Vagina (tissue), 2 donors: ENCODE data around the gene OGFRL1.

Source experiments
- CTCF ChIP-seq, 3 experiments: fragments of 450-650 bp in 2 of 3; fragments of 200-600 bp in 1 of 3; sonication (generic) in 1 of 3; IDR thresholded peaks; one replicate each; pipeline ENCODE4 v1.5.1; 2017 to 2019; ENCODE audit warnings: antibody characterized with exemption in 3 of 3, mild to moderate bottlenecking in 2 of 3, moderate library complexity in 2 of 3
- POLR2A ChIP-seq, 2 donors: fragments of 450-650 bp; IDR thresholded peaks; one replicate each; pipeline ENCODE4 v1.6.1; 2017; ENCODE audit warnings: antibody characterized with exemption in 2 of 2, mild to moderate bottlenecking in 2 of 2, moderate library complexity in 2 of 2
- POLR2AphosphoS5 ChIP-seq, 2 donors: sonication (generic); formaldehyde crosslinking; IDR thresholded peaks; one replicate each; pipeline ENCODE4 v1.9.0; 2017; ENCODE audit warnings: antibody characterized with exemption in 2 of 2, mild to moderate bottlenecking in 2 of 2, low read depth in 1 of 2; ENCODE audit not compliant: insufficient read depth in 1 of 2

GRCh38 chr6:71338540-71339316 is 50.1 kb downstream of the OGFRL1 start:
- TF ChIP-seq CTCF (IDR thresholded peaks at IDR 0.05) (no peak), POLR2A (IDR thresholded peaks at IDR 0.05) (no peak), POLR2AphosphoS5 (IDR thresholded peaks at IDR 0.05; ENCODE audit: insufficient read depth in 1 of 2, low read depth in 1 of 2) (no peak)
